22Rv1 (cell line): ENCODE results near the gene GDE1.

Source experiments
- H3K27ac ChIP-seq: fragments of 450-650 bp; 2 replicates; pipeline ENCODE4 v1.5.1; 2017
- CTCF ChIP-seq: fragments of 450-650 bp; IDR thresholded peaks from 2 replicates; pipeline ENCODE4 v1.5.1; 2017; ENCODE audit warnings: mild to moderate bottlenecking
- ZFX ChIP-seq: fragments of 450-650 bp; IDR thresholded peaks from 2 replicates; pipeline ENCODE4 v1.6.1; 2017; ENCODE audit warnings: antibody characterized with exemption, borderline replicate concordance

The GDE1 gene

GRCh38 chr16:19521471-19522396 lies at the start of gene GDE1:
Gene GDE1, minus strand, starts transcription at chr16:19522098. Its CDS starts 134 bp downstream, at chr16:19521964.
- TF ChIP-seq ZFX (no peak), CTCF (peak; percentile 71)
- peak within 1 kb of the TSS; percentile 83 for H3K27ac ChIP-seq

DNA sequence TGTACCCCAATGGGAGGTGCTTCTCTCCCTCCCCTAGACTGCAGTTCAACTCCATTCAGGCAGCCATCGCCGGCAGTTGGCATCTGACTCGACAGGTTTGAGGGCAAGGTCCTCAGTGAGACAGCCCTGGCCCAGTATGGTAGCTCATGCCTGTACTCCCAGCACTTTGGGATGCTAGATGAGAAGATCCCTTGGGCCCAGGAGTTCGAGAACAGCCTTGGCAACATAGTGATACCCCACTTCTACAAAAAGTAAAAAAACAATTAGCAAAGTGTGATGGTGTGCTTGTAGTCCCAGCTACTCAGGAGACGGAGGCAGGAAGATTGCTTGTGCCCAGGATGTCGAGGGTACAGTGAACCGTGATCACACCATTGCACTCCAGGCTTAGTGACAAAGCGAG lies 45.7 kb upstream of the GDE1 start:
- no peak for TF ChIP-seq ZFX
- no peak overlapping the region for H3K27ac ChIP-seq

- no peak overlapping the region for H3K27ac ChIP-seq
- TF ChIP-seq ZFX = no peak
- no peak for TF ChIP-seq CTCF
Observed at GRCh38 chr16:19566362-19566761, 44.5 kb upstream of the GDE1 start.

GRCh38 chr16:19563377-19563776 lies 41.5 kb upstream of the GDE1 start:
- no peak overlapping the region for H3K27ac ChIP-seq
- no peak for TF ChIP-seq ZFX
- TF ChIP-seq CTCF = no peak

GRCh38 chr16:19560078-19560477 lies 38.2 kb upstream of the GDE1 start:
- no peak overlapping the region for H3K27ac ChIP-seq
- TF ChIP-seq CTCF = no peak
- TF ChIP-seq ZFX = no peak

- peak; percentile 85 for TF ChIP-seq CTCF
- TF ChIP-seq ZFX = no peak
- no peak overlapping the region for H3K27ac ChIP-seq
Observed at GRCh38 chr16:19559242-19559910, 37.5 kb upstream of the GDE1 start.

GRCh38 chr16:19555938-19556771 lies 34.3 kb upstream of the GDE1 start:
- peak overlapping the region; percentile 70; the same call in 1 of the 2 replicates for H3K27ac ChIP-seq
- no peak for TF ChIP-seq ZFX
- no peak for TF ChIP-seq CTCF
